Fibroblast of lung (primary cell): ENCODE results near the gene OGDHL. TPM values are rescaled to one million over a fixed set of nuclear protein-coding genes. Genes with fewer than 3 reads are reported as not detected.

ENCODE experiments used
- DNase-seq, 2 donors: peaks; one replicate each; pipeline versions ENCODE4 v3.0.0 to v3.0.0-alpha.2; 2010; ENCODE audit warnings: low read depth in 2 of 2
- H2AFZ ChIP-seq: 2 replicates; pipeline ENCODE4 v1.5.1; 2012; ENCODE audit warnings: low read length, control low read depth, inconsistent platforms
- H3K27ac ChIP-seq: 2 replicates; pipeline ENCODE4 v1.5.1; 2011; ENCODE audit warnings: low read length, control low read depth; ENCODE audit not compliant: insufficient read depth
- H3K27me3 ChIP-seq: 2 replicates; pipeline ENCODE4 v1.5.1; 2011; ENCODE audit warnings: mild to moderate bottlenecking, low read length; ENCODE audit not compliant: control insufficient read depth, insufficient read depth
- H3K36me3 ChIP-seq: 2 replicates; pipeline ENCODE4 v1.5.1; 2011; ENCODE audit warnings: low read length; ENCODE audit not compliant: control insufficient read depth, insufficient read depth
- H3K4me1 ChIP-seq: 2 replicates; pipeline ENCODE4 v1.5.1; 2011; ENCODE audit warnings: low read length; ENCODE audit not compliant: control insufficient read depth, insufficient read depth; ENCODE audit errors: extremely low read depth
- H3K4me2 ChIP-seq: 2 replicates; pipeline ENCODE4 v1.5.1; 2011; ENCODE audit warnings: low read length, control low read depth; ENCODE audit not compliant: insufficient read depth; ENCODE audit errors: extremely low read depth
- H3K4me3 ChIP-seq, 4 experiments: fragments of 200-600 bp in 1 of 4; sonication (generic) in 1 of 4; replicated peaks in 1 of 4; 2 replicates each; pipeline ENCODE4 v1.5.1; 2011 to 2016; ENCODE audit warnings: low read length in 4 of 4, low read depth in 3 of 4, mild to moderate bottlenecking in 3 of 4, control low read depth in 2 of 4, inconsistent platforms in 1 of 4, mixed read lengths in 1 of 4; ENCODE audit not compliant: insufficient read depth in 1 of 4; ENCODE audit errors: control extremely low read depth in 1 of 4
- H3K79me2 ChIP-seq: 2 replicates; pipeline ENCODE4 v1.5.1; 2012; ENCODE audit warnings: mild to moderate bottlenecking, low read length, inconsistent platforms; ENCODE audit not compliant: control insufficient read depth, insufficient read depth
- H3K9ac ChIP-seq: 2 replicates; pipeline ENCODE4 v1.5.1; 2011; ENCODE audit warnings: mild to moderate bottlenecking, low read length, control low read depth; ENCODE audit not compliant: insufficient read depth
- H3K9me3 ChIP-seq: 2 replicates; pipeline ENCODE4 v1.5.1; 2012; ENCODE audit warnings: low read depth, low read length; ENCODE audit not compliant: control insufficient read depth, insufficient read depth
- H4K20me1 ChIP-seq: 2 replicates; pipeline ENCODE4 v1.5.1; 2011; ENCODE audit warnings: low read length; ENCODE audit not compliant: control insufficient read depth, insufficient read depth; ENCODE audit errors: extremely low read depth
- CTCF ChIP-seq, 2 donors: IDR thresholded peaks in 1 of 2; conservative IDR thresholded peaks in 1 of 2; 1 replicate in 1 of 2; 2 replicates in 1 of 2; pipeline ENCODE4 v1.5.1; 2011 to 2012; ENCODE audit warnings: low read length in 2 of 2, control low read depth in 1 of 2, inconsistent platforms in 1 of 2, low read depth in 1 of 2, mild to moderate bottlenecking in 1 of 2
- EZH2 ChIP-seq: IDR thresholded peaks from 2 replicates; pipeline ENCODE4 v1.5.1; 2012; ENCODE audit warnings: low read length, control low read depth, mild to moderate bottlenecking; ENCODE audit errors: missing control alignments
- polyA plus RNA-seq, 2 donors: library from polyadenylated mRNA; depleted of rRNA in 1 of 2; stranded (reverse) in 1 of 2; unstranded in 1 of 2; fragments of >200 nt; gene quantifications; 2 replicates each; pipeline ENCODE4 v1.2.1, GENCODE V29; 2011 to 2012; ENCODE audit warnings: missing spikeins in 1 of 2
- total RNA-seq: library from RNA; depleted of rRNA; stranded (reverse); fragments of >200 nt; gene quantifications from 2 replicates; pipeline ENCODE4 v1.2.1, GENCODE V29; 2014

Gene OGDHL
- total and polyA plus RNA-seq, 2 donors (not counting 1 experiment from before 2014, with no cell fraction given) = under 0.01 to 0.06 TPM

GRCh38 chr10:49698679-49699078, 63.4 kb downstream of the OGDHL start:
- DNase-seq = no peak
- Histone ChIP-seq H3K79me2 (no peaks in the 10 kb centered on the region), H3K27ac (no peak overlapping the region), H3K9ac (no peak overlapping the region), H3K4me2 (no peak overlapping the region), H4K20me1 (no peaks in the 10 kb centered on the region), H3K9me3 (no peaks in the 10 kb centered on the region), H3K36me3 (no peaks in the 10 kb centered on the region), H3K4me3 (no peak overlapping the region), H2AFZ (no peak overlapping the region), H3K27me3 (no peaks in the 10 kb centered on the region), H3K4me1 (no peaks in the 10 kb centered on the region)
- TF ChIP-seq EZH2 (no peak), CTCF (conservative IDR thresholded peaks at IDR 0.05 in 1 of 2, IDR thresholded peaks at IDR 0.05 in 1 of 2; ENCODE audit: low read depth in 1 of 2, low read length in 2 of 2) (no peak)

- H3K4me1 ChIP-seq = no peaks in the 10 kb centered on the region
- H3K27me3 ChIP-seq = peaks cover 6% of the 10 kb centered on the region
- H3K79me2 ChIP-seq = no peaks in the 10 kb centered on the region
- H3K9ac ChIP-seq = no peak overlapping the region
- DNase-seq = no peak
- H3K4me3 ChIP-seq = no peak overlapping the region
- TF ChIP-seq CTCF (conservative IDR thresholded peaks at IDR 0.05 in 1 of 2, IDR thresholded peaks at IDR 0.05 in 1 of 2; ENCODE audit: low read depth in 1 of 2, low read length in 2 of 2) = no peak
- TF ChIP-seq EZH2 = no peak
- no peaks in the 10 kb centered on the region for H4K20me1 ChIP-seq
- no peak overlapping the region for H3K27ac ChIP-seq
- H3K9me3 ChIP-seq = no peaks in the 10 kb centered on the region
- no peak overlapping the region for H2AFZ ChIP-seq
- no peak overlapping the region for H3K4me2 ChIP-seq
- H3K36me3 ChIP-seq = no peaks in the 10 kb centered on the region
Measured at GRCh38 chr10:49696311-49696710, 65.8 kb downstream of the OGDHL start.

- H2AFZ ChIP-seq = no peak overlapping the region
- no peak overlapping the region for H3K27ac ChIP-seq
- H3K9me3 ChIP-seq = no peaks in the 10 kb centered on the region
- peaks cover 20% of the 10 kb centered on the region for H3K27me3 ChIP-seq
- H3K79me2 ChIP-seq = no peaks in the 10 kb centered on the region
- no peak overlapping the region for H3K9ac ChIP-seq
- DNase-seq = no peak
- no peak overlapping the region for H3K4me2 ChIP-seq
- no peak overlapping the region for H3K4me3 ChIP-seq
- no peak for TF ChIP-seq CTCF (conservative IDR thresholded peaks at IDR 0.05 in 1 of 2, IDR thresholded peaks at IDR 0.05 in 1 of 2; ENCODE audit: low read depth in 1 of 2, low read length in 2 of 2)
- no peak for TF ChIP-seq EZH2
- no peaks in the 10 kb centered on the region for H3K36me3 ChIP-seq
- H3K4me1 ChIP-seq = no peaks in the 10 kb centered on the region
- no peaks in the 10 kb centered on the region for H4K20me1 ChIP-seq
Measured at GRCh38 chr10:49694466-49694865, 67.7 kb downstream of the OGDHL start.
